GM03348 (cell line): ENCODE results near the gene FSHB.
"Not testable (repeated sequence)": the region's sequence is repeated elsewhere in the genome, so short reads cannot be mapped to it uniquely, and the experiment has no call there.

Experiments
- DNase-seq: peaks from one replicate; pipeline ENCODE4 v3.0.0; 2012; ENCODE audit warnings: low spot score

FSHB gene

DNA sequence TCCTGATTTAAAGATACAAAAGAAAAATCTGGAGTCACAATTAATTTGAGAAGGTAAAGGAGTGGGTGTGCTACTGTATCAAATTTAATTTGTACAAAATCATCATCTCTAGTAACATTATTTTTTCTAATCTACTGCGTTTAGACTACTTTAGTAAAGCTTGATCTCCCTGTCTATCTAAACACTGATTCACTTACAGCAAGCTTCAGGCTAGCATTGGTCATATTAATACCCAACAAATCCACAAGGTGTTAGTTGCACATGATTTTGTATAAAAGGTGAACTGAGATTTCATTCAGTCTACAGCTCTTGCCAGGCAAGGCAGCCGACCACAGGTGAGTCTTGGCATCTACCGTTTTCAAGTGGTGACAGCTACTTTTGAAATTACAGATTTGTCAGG lies at the start of gene FSHB:
TSS of gene FSHB (plus strand) at position 301 of the 400 bp plus-strand sequence. CDS start 889 bp downstream, outside the sequence.
- no peak for DNase-seq

DNA sequence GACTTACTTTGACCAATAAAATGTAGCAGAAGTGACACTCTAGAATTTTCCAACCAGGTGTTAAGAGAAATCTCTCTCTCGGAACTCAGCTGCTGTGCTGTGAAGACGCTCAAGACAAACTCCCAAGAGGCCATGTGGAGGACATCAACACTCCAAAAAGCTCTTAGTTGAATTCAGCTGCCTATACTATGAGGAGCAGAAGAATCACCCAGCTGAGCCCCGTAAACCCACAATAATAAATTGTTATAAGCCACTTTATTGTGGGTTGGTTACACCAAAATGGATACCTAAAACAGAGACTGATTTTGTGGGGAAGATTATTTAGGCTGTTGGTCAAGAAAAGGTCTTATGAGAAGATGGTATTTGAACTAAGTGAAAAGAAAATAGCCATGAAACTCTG lies 44.1 kb upstream of the FSHB start:
- no peak for DNase-seq

- no peak for DNase-seq
These were observed 38.2 kb upstream of the FSHB start for GRCh38 chr11:30192620-30193019.

DNA sequence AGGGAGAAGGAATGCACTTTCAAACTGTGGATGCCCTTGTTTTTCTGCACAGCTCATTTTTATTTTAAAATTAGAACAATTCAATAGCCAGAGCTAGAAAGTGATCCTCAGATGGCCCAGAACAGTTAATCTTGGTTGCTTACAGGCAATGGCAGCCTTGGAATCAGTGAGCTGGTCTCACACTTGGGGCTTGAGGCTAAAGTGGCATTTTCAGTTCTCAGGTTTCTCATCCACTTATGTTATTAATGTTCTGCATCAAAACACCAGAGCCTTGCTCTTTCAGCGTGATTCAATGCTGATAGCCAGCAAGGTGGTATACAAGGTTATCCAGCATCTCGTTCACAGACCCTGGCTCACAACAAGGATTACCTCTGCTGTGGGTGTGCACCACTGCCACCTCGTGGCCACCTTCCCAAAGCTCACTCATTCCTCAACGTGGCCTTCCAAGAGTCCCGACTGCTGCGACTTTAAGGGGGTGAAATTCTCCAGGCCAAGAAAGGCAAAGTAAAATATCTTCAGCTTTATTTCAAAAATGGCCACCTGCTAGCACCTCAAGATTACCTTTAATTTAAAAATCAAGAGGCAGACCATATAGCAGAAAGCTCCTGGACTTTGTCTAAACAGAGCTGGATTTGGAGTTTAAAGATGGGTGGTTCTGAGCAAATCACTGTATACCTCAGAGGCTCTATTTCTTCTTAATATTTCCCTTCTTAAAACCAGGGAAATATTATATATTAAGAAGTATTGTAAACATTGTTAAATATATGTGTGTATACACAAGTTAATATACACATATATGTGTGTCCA lies 34.2 kb upstream of the FSHB start:
- DNase-seq, result peak; percentile 63

DNA sequence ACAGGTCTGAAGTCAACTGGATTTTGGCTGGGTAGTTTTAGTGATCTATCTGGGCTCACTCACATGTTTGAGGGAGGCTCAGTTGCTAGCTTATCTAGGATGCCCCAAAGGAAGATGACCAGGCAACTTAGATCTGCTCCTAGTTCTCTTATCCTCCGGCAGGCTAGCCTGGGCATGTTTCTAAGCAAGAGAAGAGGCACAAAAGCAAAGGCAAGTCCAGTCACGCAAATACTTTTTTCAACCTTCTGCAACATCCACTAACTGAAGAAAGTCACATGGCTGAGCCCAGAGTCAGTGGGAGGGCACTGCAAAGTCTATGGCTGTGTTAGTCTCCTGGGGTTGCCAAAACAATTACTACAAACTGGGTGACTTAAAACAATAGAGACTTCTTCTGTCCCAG lies 32.9 kb upstream of the FSHB start:
- DNase-seq, result no peak

DNA sequence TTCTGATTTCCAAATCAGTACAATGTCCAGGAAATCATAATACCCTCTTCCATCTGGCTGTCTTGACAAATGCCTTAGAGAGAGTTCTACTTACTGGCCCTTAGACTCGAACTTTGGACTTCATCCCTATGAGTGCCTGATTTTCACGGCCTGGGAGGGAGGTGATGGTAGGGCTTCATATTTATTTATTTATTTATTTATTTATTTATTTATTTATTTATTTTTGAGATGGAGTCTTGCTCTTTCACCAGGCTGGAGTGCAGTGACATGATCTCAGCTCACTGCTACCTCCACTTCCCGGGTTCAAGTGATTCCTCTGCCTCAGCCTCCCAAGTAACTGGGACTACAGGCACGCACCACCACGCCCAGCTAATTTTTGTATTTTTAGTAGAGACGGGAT lies 27.8 kb upstream of the FSHB start:
- DNase-seq, result not testable (repeated sequence)

DNA sequence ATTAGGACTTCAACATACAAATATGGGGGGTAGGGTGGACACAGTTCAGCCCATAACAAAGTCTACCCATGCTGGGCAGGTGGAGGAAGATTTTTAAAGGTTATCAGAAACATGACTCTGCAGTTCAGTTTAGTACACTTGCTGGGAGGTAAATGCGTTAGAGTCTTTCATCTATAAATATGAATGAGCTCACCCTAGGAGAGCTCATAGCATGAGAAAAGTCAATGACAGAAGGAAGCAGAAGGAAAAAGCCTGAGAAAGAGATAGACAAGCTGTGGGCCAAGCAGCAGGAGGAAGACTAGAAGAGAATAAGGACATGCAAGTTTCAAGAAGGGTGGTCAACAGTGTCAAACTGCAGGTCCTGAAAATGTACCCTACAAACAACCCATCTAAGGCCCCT lies 27.0 kb upstream of the FSHB start:
- DNase-seq, result no peak

DNA sequence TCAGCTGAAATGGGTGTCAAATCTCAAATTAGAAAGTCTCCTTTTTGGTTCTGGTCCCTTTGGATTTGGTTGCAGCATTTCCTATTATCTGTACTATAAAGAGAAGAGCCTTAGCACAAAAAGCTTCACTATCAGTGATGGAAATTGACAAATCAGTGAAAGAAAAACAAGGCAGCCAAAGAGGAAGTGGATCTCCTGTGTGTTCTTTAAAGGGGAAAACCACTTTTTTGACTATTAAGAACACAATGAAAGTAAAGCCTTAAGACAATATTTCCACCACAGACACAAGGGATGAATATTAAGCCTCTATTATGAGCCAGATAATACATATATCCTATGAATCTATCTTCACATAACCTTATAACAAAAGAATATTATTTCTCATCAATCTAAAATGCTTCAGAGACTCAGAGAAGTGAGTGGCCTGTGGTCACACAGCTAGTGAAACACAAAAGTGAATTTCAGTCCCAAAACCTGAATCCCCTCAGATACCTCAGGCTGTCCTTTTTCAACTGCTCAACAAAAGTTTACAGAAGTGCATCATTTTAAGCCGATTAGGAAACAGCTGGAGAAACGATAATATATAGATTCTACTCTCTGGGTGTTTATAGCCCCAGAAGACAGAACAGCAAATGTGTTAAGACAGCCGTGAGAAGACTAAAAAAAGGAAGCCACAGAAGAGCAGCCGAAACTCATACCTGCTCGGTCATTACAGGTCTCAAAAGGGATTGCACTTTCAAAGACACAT lies 24.4 kb upstream of the FSHB start:
- DNase-seq, result no peak

- no peak for DNase-seq
These were observed 20.5 kb upstream of the FSHB start for GRCh38 chr11:30210357-30210756.

GRCh38 chr11:30216534-30216933 lies 14.3 kb upstream of the FSHB start:
- no peak for DNase-seq

DNA sequence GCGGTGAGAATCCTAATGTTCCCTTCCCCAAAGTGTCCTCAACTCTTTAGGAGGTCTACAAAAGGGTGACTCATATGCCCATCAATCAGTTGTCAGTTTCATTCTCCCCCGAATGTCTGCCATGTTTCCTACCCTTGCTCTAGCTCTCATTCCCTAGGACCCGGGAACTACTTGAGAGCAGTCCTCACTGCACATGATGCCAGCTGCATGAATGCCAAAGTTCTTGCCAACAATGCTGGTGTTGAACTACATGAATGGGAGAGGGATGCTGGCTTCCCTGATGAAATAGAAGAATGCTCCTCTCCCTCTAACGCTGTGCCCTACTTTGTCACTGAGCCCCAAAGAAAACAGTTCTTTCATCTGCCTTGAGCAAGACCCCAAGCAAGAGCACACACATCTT lies 12.5 kb upstream of the FSHB start:
- no peak for DNase-seq

DNA sequence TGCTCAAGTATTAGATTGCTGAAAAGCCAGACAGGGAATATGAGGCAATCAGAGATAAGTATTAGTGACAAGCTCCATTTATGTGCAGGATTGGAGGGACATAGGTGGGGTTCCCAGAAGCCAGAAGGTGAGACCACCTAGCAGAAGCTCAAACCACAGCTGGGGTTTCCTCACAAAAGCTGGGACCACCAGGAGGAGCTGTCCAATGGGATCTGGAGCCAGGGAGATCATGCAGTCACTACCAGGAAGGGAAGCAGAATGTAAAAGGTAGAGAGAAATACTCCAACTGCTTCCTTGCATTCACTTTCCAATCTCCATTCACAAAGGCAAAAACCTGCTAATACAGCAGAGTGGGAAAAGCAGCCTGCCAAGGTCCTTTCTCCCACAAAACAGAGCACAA lies 5.2 kb upstream of the FSHB start:
- no peak for DNase-seq

DNA sequence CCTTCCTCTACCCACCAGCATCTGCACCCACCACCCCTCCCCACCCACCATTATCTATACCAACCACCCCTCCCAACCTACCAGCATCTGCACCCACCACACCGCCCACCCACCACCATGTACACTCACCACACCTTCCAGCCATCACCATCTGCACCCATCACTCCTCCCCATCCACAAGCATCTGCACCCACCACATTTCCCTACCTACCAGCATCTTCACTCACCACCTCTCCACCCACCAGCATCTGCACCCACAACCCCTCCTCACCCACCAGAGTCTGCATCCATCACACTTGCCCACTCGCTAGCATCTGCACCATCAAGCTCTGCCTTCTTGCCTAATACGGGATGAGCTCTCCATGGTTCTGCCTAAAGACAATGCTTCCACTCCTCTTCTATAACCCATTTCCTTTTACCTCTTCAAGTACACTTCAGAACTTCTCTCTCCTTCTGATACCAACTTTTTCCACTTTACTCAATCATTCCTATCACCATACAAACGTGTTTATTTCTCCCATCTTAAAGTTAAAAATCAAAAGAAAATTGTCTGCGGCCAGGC lies 2.4 kb upstream of the FSHB start:
- DNase-seq, result no peak

DNA sequence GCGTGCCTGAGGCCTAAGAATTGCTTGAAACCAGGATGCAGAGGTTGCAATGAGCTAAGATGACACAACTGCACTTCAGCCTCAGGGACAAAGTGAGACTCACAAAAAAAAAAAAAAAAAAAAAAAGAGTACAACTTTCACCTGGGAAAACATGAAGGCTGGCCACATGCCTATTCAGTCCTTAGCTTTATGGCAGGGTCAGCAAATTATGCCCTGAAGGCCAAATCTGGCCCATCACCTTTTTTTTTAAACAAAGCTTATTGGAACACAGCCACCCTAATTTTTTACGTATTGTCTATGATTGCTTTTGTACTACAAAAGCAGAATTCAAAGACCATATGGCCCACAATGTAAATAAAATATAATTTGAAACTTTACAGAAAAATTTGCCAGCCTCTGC lies 8.2 kb downstream of the FSHB start:
- no peak for DNase-seq

- DNase-seq, result peak; percentile 4
These were observed 13.5 kb downstream of the FSHB start for GRCh38 chr11:30244265-30244664.

- no peak for DNase-seq
These were observed 14.8 kb downstream of the FSHB start for GRCh38 chr11:30245621-30246020.

- DNase-seq, result no peak
These were observed 23.8 kb downstream of the FSHB start for GRCh38 chr11:30254307-30255298.

DNA sequence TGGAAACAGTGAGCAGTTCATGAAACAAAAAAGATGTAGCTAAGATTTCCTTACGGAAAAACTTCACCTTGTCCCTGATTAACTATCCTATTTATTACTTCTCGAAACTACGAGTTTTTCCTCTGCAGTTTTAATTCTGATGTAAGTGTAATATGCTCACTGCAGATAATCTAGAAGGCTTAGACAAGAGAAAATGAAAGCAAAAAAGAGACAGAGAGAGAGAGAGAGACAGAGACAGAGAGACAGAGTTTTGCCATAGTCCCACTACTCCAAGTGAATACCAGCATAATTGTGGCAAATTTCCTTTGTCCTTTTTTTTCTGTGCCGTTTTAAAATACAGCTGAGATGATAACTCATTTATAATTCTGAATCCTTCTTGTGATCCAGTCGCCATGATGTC lies 24.8 kb downstream of the FSHB start:
- DNase-seq, result no peak

DNA sequence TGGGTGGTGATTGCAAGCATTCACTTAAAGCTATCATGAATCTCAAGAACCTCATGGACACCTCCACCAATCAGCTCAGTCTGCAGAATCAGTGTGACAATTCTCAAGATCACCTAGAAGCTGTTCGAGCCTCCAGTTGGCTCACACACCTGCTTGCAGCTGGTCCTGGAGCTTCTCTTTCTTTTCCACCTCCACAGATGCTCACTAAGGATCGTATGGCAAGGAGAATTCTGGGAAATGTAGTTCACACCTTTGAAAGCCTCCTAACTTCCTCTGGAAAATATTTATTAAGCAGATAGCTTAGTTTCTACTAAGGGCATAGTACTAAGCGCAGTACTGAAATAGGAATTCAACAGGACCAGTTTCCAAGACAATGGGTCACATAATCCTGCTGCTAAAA lies 26.2 kb downstream of the FSHB start:
- no peak for DNase-seq

DNA sequence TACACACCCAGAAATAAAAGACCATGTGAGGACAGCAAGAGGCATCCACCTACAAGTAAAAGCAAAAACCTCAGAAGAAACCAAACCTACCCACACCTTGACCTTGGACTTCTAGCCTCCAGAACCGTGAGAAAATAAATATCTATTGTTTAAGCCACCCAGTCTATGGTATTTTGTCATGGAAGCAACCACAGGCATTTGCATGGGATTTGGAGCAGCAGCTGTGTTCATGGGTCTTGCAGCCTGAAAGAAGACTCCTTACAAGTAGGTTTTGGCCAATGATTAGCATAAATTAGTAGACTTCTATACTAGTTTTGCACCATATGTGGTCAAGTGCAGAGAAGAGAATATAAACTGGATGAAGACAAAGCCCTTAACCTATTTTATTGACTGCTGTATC lies 27.9 kb downstream of the FSHB start:
- DNase-seq, result no peak

DNA sequence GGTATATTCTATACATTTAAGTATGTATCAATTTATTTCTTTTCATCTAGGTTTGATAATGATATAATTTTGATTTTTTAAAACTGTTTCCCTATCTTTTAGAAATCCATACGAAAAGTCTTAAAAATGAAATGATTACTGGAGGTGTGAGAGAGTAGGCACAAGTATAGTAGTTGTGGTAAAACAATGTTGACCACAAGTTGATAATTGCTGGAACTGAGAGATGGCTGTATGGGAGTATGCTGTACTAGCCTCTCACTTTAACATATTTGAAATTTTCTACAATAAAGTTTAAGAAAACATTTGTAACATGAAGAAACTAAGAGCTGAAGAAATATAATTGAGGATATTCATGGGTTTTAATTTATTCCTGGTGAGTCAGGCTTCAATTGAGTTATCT lies 30.0 kb downstream of the FSHB start:
- no peak for DNase-seq

DNA sequence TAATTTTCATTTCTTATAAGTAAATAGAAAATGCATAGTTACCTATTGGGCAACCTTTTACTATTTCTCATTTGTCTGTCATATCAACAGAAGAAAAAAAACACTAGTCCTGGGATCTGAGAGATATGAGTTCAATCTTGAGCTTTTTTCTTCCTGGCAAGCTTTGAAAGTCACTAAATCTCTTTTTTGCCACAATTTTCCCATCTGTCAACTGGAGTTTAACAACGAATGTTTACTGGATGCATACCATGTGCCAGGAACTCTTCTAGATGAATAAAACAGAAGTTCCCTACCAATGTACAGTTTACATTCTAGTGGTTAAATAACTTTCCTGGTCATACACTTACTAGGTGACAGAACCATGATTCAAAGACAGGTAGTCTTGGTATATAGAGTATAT lies 31.0 kb downstream of the FSHB start:
- no peak for DNase-seq
